HCT116 (cell line): ENCODE measurements around the gene ZNF438. TPM values are rescaled to one million over a fixed set of nuclear protein-coding genes. Genes with fewer than 3 reads are reported as not detected.

Source experiments
- ATAC-seq: fragments of 200-7000 bp; cut with Tn5 transposase; 2 replicates; pipeline ENCODE4 v1.9.1; 2020; ENCODE audit warnings: mild to moderate bottlenecking, moderate library complexity
- BruUV-seq: library from RNA; stranded (reverse); fragments of 400-500 nt; replicated peaks from 2 replicates; lab custom pipeline; 2021; lab: Mats Ljungman, UMichigan
- CTCF ChIA-PET: fragments of 300-600 bp; sonication (Branson Sonifier 250); formaldehyde crosslinking; loops from one replicate; lab custom pipeline; 2021; ENCODE audit warnings: antibody characterized with exemption; lab: Charles Lee
- POLR2A ChIA-PET: fragments of 300-600, 350-600 bp; sonication (Branson Sonifier 250); formaldehyde crosslinking; loops from one replicate; lab custom pipeline; 2021; ENCODE audit warnings: antibody characterized with exemption; lab: Charles Lee
- RAD21 ChIA-PET, 2 experiments: fragments of 300-600 bp; sonication (Branson Sonifier 250); formaldehyde crosslinking; loops; one replicate each; lab custom pipeline; 2023; ENCODE audit warnings: low total read pairs in 2 of 2; ENCODE audit not compliant: uncharacterized antibody in 2 of 2, unreplicated experiment in 2 of 2, low non-redundant PET in 1 of 2; lab: Charles Lee
- DNase-seq: peaks from one replicate; pipeline ENCODE4 v3.0.0-alpha.2; 2010; ENCODE audit warnings: low read depth, low spot score
- H2AFZ ChIP-seq: fragments of 200-600 bp; shearing (Covaris generic), sonication (generic); 2 replicates; pipeline ENCODE4 v1.6.1; 2017; ENCODE audit warnings: low read depth, mixed run types, mixed read lengths, antibody characterized with exemption, low read length; ENCODE audit not compliant: poor library complexity, severe bottlenecking
- H3K27ac ChIP-seq: 2 replicates; pipeline ENCODE4 v1.5.1; 2012; ENCODE audit warnings: low read depth, low read length
- H3K27me3 ChIP-seq: fragments of 200-600 bp; sonication (generic); 2 replicates; pipeline ENCODE4 v1.6.1; 2016; ENCODE audit warnings: mixed run types, low read length, mixed read lengths; ENCODE audit not compliant: insufficient read depth
- H3K36me3 ChIP-seq, 2 experiments: fragments of 200-500 bp in 1 of 2; fragments of 200-600 bp in 1 of 2; sonication (Bioruptor generic) in 1 of 2; sonication (generic) in 1 of 2; 2 replicates each; pipeline versions ENCODE4 v1.5.1 to v1.6.1; 2014 to 2016; ENCODE audit warnings: low read length in 2 of 2, inconsistent platforms in 1 of 2, mixed read lengths in 1 of 2, mixed run types in 1 of 2; ENCODE audit not compliant: insufficient read depth in 2 of 2, control insufficient read depth in 1 of 2
- H3K4me1 ChIP-seq, 2 experiments: fragments of 200-600 bp in 1 of 2; sonication (generic) in 1 of 2; 2 replicates each; pipeline versions ENCODE4 v1.5.1 to v1.6.1; 2012 to 2017; ENCODE audit warnings: low read length in 2 of 2, inconsistent platforms in 1 of 2, mild to moderate bottlenecking in 1 of 2, mixed read lengths in 1 of 2, mixed run types in 1 of 2, moderate library complexity in 1 of 2; ENCODE audit not compliant: insufficient read depth in 2 of 2, control insufficient read depth in 1 of 2
- H3K4me2 ChIP-seq: fragments of 200-600 bp; sonication (generic); 2 replicates; pipeline ENCODE4 v1.6.1; 2017; ENCODE audit warnings: mixed run types, low read length, mixed read lengths
- H3K4me3 ChIP-seq, 2 experiments: fragments of 200-600 bp in 1 of 2; sonication (generic) in 1 of 2; replicated peaks in 1 of 2; 2 replicates each; pipeline ENCODE4 v1.5.1; 2011 to 2016; ENCODE audit warnings: low read length in 2 of 2, control low read depth in 1 of 2, low read depth in 1 of 2, mild to moderate bottlenecking in 1 of 2, mixed read lengths in 1 of 2, mixed run types in 1 of 2
- H3K79me2 ChIP-seq: fragments of 200-600 bp; sonication (generic); 2 replicates; pipeline ENCODE4 v1.6.1; 2017; ENCODE audit warnings: mild to moderate bottlenecking, mixed run types, low read length, moderate library complexity, mixed read lengths; ENCODE audit not compliant: insufficient read depth
- H3K9ac ChIP-seq: fragments of 200-600 bp; sonication (generic); 2 replicates; pipeline ENCODE4 v1.6.1; 2016; ENCODE audit warnings: low read length, mixed read lengths
- H3K9me2 ChIP-seq: fragments of 200-600 bp; sonication (generic), shearing (Covaris generic); 2 replicates; pipeline ENCODE4 v1.6.1; 2017; ENCODE audit warnings: mixed run types, mild to moderate bottlenecking, moderate library complexity; ENCODE audit not compliant: insufficient read depth
- H3K9me3 ChIP-seq, 2 experiments: fragments of 200-500 bp in 1 of 2; fragments of 200-600 bp in 1 of 2; sonication (Bioruptor generic) in 1 of 2; sonication (generic) in 1 of 2; 2 replicates each; pipeline ENCODE4 v1.6.1; 2014 to 2017; ENCODE audit warnings: low read length in 2 of 2, mixed read lengths in 2 of 2, inconsistent platforms in 1 of 2, low read depth in 1 of 2, mild to moderate bottlenecking in 1 of 2, mixed run types in 1 of 2, moderate library complexity in 1 of 2; ENCODE audit not compliant: control insufficient read depth in 1 of 2, insufficient read depth in 1 of 2
- H4K20me1 ChIP-seq: fragments of 200-600 bp; sonication (generic), shearing (Covaris generic); 2 replicates; pipeline ENCODE4 v1.6.1; 2017; ENCODE audit warnings: mixed run types, mild to moderate bottlenecking, moderate library complexity; ENCODE audit not compliant: insufficient read depth
- CEBPB ChIP-seq: IDR thresholded peaks from 2 replicates; pipeline ENCODE4 v1.6.1; 2012; ENCODE audit warnings: low read depth
- EGR1 ChIP-seq: IDR thresholded peaks from 2 replicates; pipeline ENCODE4 v1.6.1; 2012; ENCODE audit warnings: low read depth
- JUND ChIP-seq: IDR thresholded peaks from 2 replicates; pipeline ENCODE4 v1.6.1; 2012
- RAD21 ChIP-seq: IDR thresholded peaks from 2 replicates; pipeline ENCODE4 v1.6.1; 2012; ENCODE audit warnings: low read depth, mild to moderate bottlenecking
- SIN3A ChIP-seq: IDR thresholded peaks from 2 replicates; pipeline ENCODE4 v1.6.1; 2012; ENCODE audit warnings: low read depth
- SRF ChIP-seq: IDR thresholded peaks from 2 replicates; pipeline ENCODE4 v1.6.1; 2012; ENCODE audit warnings: low read depth
- YY1 ChIP-seq: IDR thresholded peaks from 2 replicates; pipeline ENCODE4 v1.6.1; 2011; ENCODE audit warnings: low read length, low read depth, moderate library complexity, mild to moderate bottlenecking; ENCODE audit not compliant: insufficient replicate concordance; ENCODE audit errors: extremely low read depth
- ZFX ChIP-seq: fragments of 450-650 bp; IDR thresholded peaks from 2 replicates; pipeline ENCODE4 v1.6.1; 2017
- intact Hi-C: fragments of 100-400 bp; cut with micrococcal nuclease; formaldehyde crosslinking; loops from 2 replicates; pipeline ENCODE4 v1.10.0; 2022
- total RNA-seq: library from RNA; stranded (reverse); gene quantifications from one replicate; pipeline ENCODE4 v1.2.1, GENCODE V29; 2021; ENCODE audit not compliant: unreplicated experiment
- TF ChIP-seq, protein P1 (sequence below), 3 experiments: fragments of 200-600 bp in 1 of 3; sonication (generic) in 1 of 3; IDR thresholded peaks in 2 of 3; conservative IDR thresholded peaks in 1 of 3; 2 replicates each; pipeline ENCODE4 v1.5.1; 2012 to 2017; ENCODE audit warnings: low read depth in 2 of 3, low read length in 2 of 3, antibody characterized with exemption in 1 of 3, borderline replicate concordance in 1 of 3, control low read depth in 1 of 3, mild to moderate bottlenecking in 1 of 3, mixed read lengths in 1 of 3, mixed run types in 1 of 3, moderate library complexity in 1 of 3; ENCODE audit not compliant: insufficient read depth in 1 of 3
- TF ChIP-seq, protein P2 (sequence below): IDR thresholded peaks from 2 replicates; pipeline ENCODE4 v1.6.1; 2012
- TF ChIP-seq, protein P3 (sequence below): IDR thresholded peaks from 2 replicates; pipeline ENCODE4 v1.6.1; 2012

Gene ZNF438
- total RNA-seq, 1 experiment from 2014 or later: 3.3 TPM

DNA sequence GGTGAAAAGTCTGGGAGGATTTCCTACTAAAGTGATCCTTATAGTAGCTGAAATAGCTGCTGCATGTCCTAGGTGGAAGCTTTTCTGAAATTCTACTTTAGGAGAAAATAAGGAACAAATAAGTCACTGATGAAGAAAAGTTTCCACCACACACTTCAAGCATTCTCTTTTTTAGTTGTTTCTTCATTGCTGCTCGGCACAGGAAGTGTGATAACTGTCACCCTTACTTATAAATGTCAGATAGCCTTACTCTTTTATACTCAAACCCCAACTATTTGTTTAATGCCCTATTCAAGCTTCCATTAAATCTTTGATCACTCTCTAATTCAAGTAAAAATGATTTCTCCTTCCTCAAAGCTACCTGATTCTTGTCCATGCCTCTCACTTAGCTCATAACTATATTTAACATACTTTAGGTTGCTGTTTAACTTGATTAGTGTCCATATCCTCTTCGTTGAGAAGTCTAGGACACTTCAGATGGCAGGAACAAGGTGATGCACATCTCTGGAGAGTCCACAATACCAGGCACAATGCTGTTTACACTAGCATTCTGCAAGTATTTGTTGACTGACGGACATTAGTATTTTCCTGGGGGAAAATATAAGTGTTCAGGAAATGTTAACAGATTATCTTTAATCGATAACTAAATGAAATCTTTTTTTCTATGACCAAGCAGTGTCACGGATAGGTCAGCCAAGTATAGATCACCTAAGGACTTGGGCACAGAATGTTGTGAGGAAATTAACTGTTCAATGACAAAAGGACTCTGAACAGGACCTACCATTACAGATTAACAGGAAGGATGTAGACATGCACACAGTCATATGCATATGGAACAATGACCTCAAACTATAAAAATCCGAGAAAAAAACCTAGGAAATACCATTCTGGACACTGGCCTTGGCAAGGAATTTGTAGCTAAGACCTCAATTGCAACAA, 67.4 kb downstream of the ZNF438 start (continued):
- TF ChIP-seq YY1 (no peak), JUND (no peak), ZFX (no peak), EGR1 (no peak), SRF (no peak), SIN3A (no peak), CEBPB (no peak)
- TF ChIP-seq, protein P1, sequence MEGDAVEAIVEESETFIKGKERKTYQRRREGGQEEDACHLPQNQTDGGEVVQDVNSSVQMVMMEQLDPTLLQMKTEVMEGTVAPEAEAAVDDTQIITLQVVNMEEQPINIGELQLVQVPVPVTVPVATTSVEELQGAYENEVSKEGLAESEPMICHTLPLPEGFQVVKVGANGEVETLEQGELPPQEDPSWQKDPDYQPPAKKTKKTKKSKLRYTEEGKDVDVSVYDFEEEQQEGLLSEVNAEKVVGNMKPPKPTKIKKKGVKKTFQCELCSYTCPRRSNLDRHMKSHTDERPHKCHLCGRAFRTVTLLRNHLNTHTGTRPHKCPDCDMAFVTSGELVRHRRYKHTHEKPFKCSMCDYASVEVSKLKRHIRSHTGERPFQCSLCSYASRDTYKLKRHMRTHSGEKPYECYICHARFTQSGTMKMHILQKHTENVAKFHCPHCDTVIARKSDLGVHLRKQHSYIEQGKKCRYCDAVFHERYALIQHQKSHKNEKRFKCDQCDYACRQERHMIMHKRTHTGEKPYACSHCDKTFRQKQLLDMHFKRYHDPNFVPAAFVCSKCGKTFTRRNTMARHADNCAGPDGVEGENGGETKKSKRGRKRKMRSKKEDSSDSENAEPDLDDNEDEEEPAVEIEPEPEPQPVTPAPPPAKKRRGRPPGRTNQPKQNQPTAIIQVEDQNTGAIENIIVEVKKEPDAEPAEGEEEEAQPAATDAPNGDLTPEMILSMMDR (IDR thresholded peaks at IDR 0.05 in 2 of 3, conservative IDR thresholded peaks at IDR 0.05 in 1 of 3; ENCODE audit: borderline replicate concordance in 1 of 3, insufficient read depth in 1 of 3, low read depth in 2 of 3, low read length in 2 of 3): no peak
- TF ChIP-seq, protein P2, sequence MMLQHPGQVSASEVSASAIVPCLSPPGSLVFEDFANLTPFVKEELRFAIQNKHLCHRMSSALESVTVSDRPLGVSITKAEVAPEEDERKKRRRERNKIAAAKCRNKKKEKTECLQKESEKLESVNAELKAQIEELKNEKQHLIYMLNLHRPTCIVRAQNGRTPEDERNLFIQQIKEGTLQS: no peak
- TF ChIP-seq, protein P3, sequence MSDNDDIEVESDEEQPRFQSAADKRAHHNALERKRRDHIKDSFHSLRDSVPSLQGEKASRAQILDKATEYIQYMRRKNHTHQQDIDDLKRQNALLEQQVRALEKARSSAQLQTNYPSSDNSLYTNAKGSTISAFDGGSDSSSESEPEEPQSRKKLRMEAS: no peak

DNA sequence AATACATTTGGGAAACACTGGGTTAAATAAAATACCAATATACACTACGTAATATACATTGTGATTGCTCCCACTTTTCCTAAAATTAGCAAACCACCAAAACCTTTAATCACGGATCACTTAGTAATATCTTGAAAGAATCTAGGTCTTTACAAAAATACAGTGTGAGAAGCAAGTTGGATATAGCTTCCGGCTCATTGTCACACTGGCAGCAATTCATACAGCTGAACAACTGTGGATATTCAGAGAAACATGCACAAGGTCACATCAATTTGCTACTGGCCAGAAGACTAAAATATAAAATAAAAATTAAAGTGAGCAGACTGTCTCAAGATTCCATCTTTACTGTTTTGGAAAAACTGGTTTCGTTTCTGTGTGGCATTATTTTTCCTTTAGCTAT, 69.1 kb downstream of the ZNF438 start:
- no peak overlapping the region for H3K4me3 ChIP-seq
- ATAC-seq (no peak), DNase-seq (no peak)
- no peaks in the 10 kb centered on the region for H3K4me1 ChIP-seq
- TF ChIP-seq ZFX (no peak), RAD21 (no peak), SRF (no peak)
- ChIA-PET POLR2A (no interaction called here), CTCF (no interaction called here), RAD21 (no interaction called here)
- H3K9ac ChIP-seq: no peak overlapping the region
- no peaks in the 10 kb centered on the region for H3K79me2 ChIP-seq
- H3K4me2 ChIP-seq: no peak overlapping the region
- no peaks in the 10 kb centered on the region for H3K9me2 ChIP-seq
- H3K27ac ChIP-seq: no peak overlapping the region
- intact Hi-C loops: no loop called here
- no peaks in the 10 kb centered on the region for H4K20me1 ChIP-seq
- no peaks in the 10 kb centered on the region for H3K27me3 ChIP-seq
- H3K9me3 ChIP-seq: no peaks in the 10 kb centered on the region
- no peaks in the 10 kb centered on the region for H3K36me3 ChIP-seq
- BruUV-seq: no TSS peak
- no peak overlapping the region for H2AFZ ChIP-seq
